GM12878 (cell line): ENCODE data around the gene XPO6. TPM values are rescaled to one million over a fixed set of nuclear protein-coding genes. Genes with fewer than 3 reads are reported as not detected.

Source experiments
- ATAC-seq: fragments of 200-7000 bp; cut with Tn5 transposase; 3 replicates; pipeline ENCODE4 v1.9.1; 2020; ENCODE audit warnings: mild to moderate bottlenecking, moderate library complexity
- BruUV-seq: library from RNA; stranded (reverse); fragments of 400-500 nt; replicated peaks from 2 replicates; lab custom pipeline; 2021; lab: Mats Ljungman, UMichigan
- CTCF ChIA-PET: fragments of 300-600 bp; sonication (Branson Sonifier 250); formaldehyde crosslinking; extraction: SDS; loops from one replicate; lab custom pipeline; 2021; ENCODE audit warnings: inconsistent platforms; lab: Yijun Ruan, JAX
- POLR2A ChIA-PET: fragments of 350-600 bp; formaldehyde crosslinking; extraction: SDS; loops from one replicate; lab custom pipeline; 2021; ENCODE audit warnings: inconsistent platforms; lab: Charles Lee
- RAD21 ChIA-PET: fragments of 300-600 bp; sonication (Branson Sonifier 250); formaldehyde crosslinking; loops from one replicate; lab custom pipeline; 2023; ENCODE audit warnings: antibody characterized with exemption; ENCODE audit not compliant: unreplicated experiment; lab: Charles Lee
- SMC1A ChIA-PET: fragments of 300-600 bp; sonication (Branson Sonifier 250); formaldehyde crosslinking; loops from one replicate; lab custom pipeline; 2023; ENCODE audit not compliant: unreplicated experiment, uncharacterized antibody; lab: Charles Lee
- DNase-seq: peaks from one replicate; pipeline ENCODE4 v3.0.0-alpha.2; 2011; ENCODE audit warnings: low read depth, low spot score
- FAIRE-seq: peaks from 3 replicates; lab custom pipeline; 2011; peaks lifted over from hg19 to GRCh38; lab: Jason Lieb, UNC
- H2AFZ ChIP-seq: 2 replicates; pipeline ENCODE4 v1.6.0; 2011; ENCODE audit warnings: low read depth, low read length, control low read depth; ENCODE audit not compliant: control insufficient read depth
- H3K27ac ChIP-seq: 2 replicates; pipeline ENCODE4 v1.5.1; 2011; ENCODE audit warnings: control low read depth; ENCODE audit not compliant: control insufficient read depth, insufficient read depth
- H3K27me3 ChIP-seq, 2 experiments: replicated peaks in 1 of 2; 2 replicates each; pipeline versions ENCODE4 v1.6.0 to v1.6.1; 2011; ENCODE audit warnings: low read length in 1 of 2; ENCODE audit not compliant: control insufficient read depth in 2 of 2, insufficient read depth in 2 of 2
- H3K36me3 ChIP-seq, 2 experiments: 2 replicates each; pipeline ENCODE4 v1.5.1; 2011; ENCODE audit warnings: low read length in 1 of 2; ENCODE audit not compliant: control insufficient read depth in 2 of 2, insufficient read depth in 2 of 2
- H3K4me1 ChIP-seq: 2 replicates; pipeline ENCODE4 v1.6.1; 2011; ENCODE audit warnings: mild to moderate bottlenecking, low read length, moderate library complexity, mixed read lengths; ENCODE audit not compliant: control insufficient read depth, insufficient read depth
- H3K4me2 ChIP-seq: 2 replicates; pipeline ENCODE4 v1.6.0; 2011; ENCODE audit warnings: control low read depth; ENCODE audit not compliant: control insufficient read depth, insufficient read depth
- H3K4me3 ChIP-seq: fragments of 200-600 bp; sonication (generic); 2 replicates; pipeline ENCODE4 v1.5.1; 2016
- H3K79me2 ChIP-seq: 2 replicates; pipeline ENCODE4 v1.6.0; 2011; ENCODE audit warnings: low read length; ENCODE audit not compliant: control insufficient read depth, insufficient read depth
- H3K9ac ChIP-seq: 2 replicates; pipeline ENCODE4 v1.8.0; 2011; ENCODE audit warnings: low read length, control low read depth, mixed read lengths; ENCODE audit not compliant: control insufficient read depth, insufficient read depth
- H3K9me3 ChIP-seq: replicated peaks from 3 replicates; pipeline ENCODE4 v1.5.1; 2011; ENCODE audit warnings: mild to moderate bottlenecking, low read length; ENCODE audit not compliant: control insufficient read depth, insufficient read depth
- H4K20me1 ChIP-seq: 2 replicates; pipeline ENCODE4 v1.6.0; 2011; ENCODE audit not compliant: control insufficient read depth, insufficient read depth
- GABPA ChIP-seq: IDR thresholded peaks from 2 replicates; pipeline ENCODE4 v1.6.1; 2014; ENCODE audit warnings: antibody characterized with exemption, low read depth, mild to moderate bottlenecking, inconsistent platforms
- HDGF ChIP-seq: fragments of 450-650 bp; IDR thresholded peaks from 2 replicates; pipeline ENCODE4 v1.6.1; 2016; ENCODE audit warnings: antibody characterized with exemption
- JUND ChIP-seq: IDR thresholded peaks from 2 replicates; pipeline ENCODE4 v1.6.1; 2012; ENCODE audit warnings: low read depth, mild to moderate bottlenecking, low read length, improper control_type of control experiment, moderate library complexity
- MYC ChIP-seq: IDR thresholded peaks from 2 replicates; pipeline ENCODE4 v1.6.1; 2011; ENCODE audit warnings: mild to moderate bottlenecking, low read length, moderate library complexity, inconsistent platforms; ENCODE audit not compliant: insufficient read depth, insufficient replicate concordance, insufficient read length, severe bottlenecking
- NFYA ChIP-seq: IDR thresholded peaks from 2 replicates; pipeline ENCODE4 v1.6.1; 2011; ENCODE audit warnings: low read depth, mild to moderate bottlenecking, low read length, improper control_type of control experiment, borderline replicate concordance
- NR2C2 ChIP-seq: IDR thresholded peaks from 2 replicates; pipeline ENCODE4 v1.6.1; 2011; ENCODE audit warnings: borderline replicate concordance, low read depth; ENCODE audit not compliant: control insufficient read depth, insufficient read length
- RB1 ChIP-seq: fragments of 450-650 bp; formaldehyde crosslinking; IDR thresholded peaks from 2 replicates; pipeline ENCODE4 v1.6.1; 2017; ENCODE audit warnings: mild to moderate bottlenecking, borderline replicate concordance
- SMC3 ChIP-seq: IDR thresholded peaks from 2 replicates; pipeline ENCODE4 v1.6.1; 2011; ENCODE audit warnings: low read length, improper control_type of control experiment, borderline replicate concordance
- SUZ12 ChIP-seq: fragments of 200-600 bp; sonication (generic); IDR thresholded peaks from one replicate; pipeline ENCODE4 v1.6.1; 2018; ENCODE audit warnings: antibody characterized with exemption, mild to moderate bottlenecking; ENCODE audit not compliant: unreplicated experiment
- ZNF207 ChIP-seq: fragments of 450-650 bp; IDR thresholded peaks from 2 replicates; pipeline ENCODE4 v1.6.1; 2014; ENCODE audit warnings: antibody characterized with exemption, mild to moderate bottlenecking, borderline replicate concordance
- WGBS: methylation state at CpG from one replicate; pipeline ENCODE4 v1.1.6; 2016; ENCODE audit warnings: low lambda C conversion rate; ENCODE audit not compliant: insufficient replicate concordance, insufficient coverage; ENCODE audit errors: missing lambda C conversion rate; 5-methylcytosine and 5-hydroxymethylcytosine counted together
- in situ Hi-C: fragments of 300-500 bp; cut with MboI; formaldehyde crosslinking; loops from 9 replicates; pipeline ENCODE4 v1.14.3; 2018; ENCODE audit warnings: mixed read lengths
- intact Hi-C: fragments of 100-400 bp; cut with micrococcal nuclease; formaldehyde crosslinking; loops from one replicate; pipeline ENCODE4 v1.14.2; 2022; ENCODE audit not compliant: unreplicated experiment
- polyA plus RNA-seq, 11 experiments: library from polyadenylated mRNA; depleted of rRNA in 4 of 11; unstranded in 6 of 11; stranded (reverse) in 5 of 11; fragments of >200 nt; fragmentation: Nextera tagmentation in 4 of 11; fragmentation: Illumina TruSeq in 1 of 11; extraction: Ambion mirVana in 4 of 11; extraction: Trizol in 1 of 11; gene quantifications; 1 replicate in 1 of 11; 2 replicates in 10 of 11; pipeline versions ENCODE4 v1.2.1 to v1.2.3, GENCODE V29; 2011 to 2016; ENCODE audit warnings: inconsistent platforms in 2 of 11, missing spikeins in 2 of 11, low read depth in 1 of 11
- total RNA-seq, 4 experiments: library from RNA; depleted of rRNA in 3 of 4; stranded (reverse); fragments of >200 nt in 3 of 4; fragmentation: Illumina TruSeq in 1 of 4; extraction: Trizol in 1 of 4; gene quantifications; 2 replicates each; pipeline versions ENCODE4 v1.2.1 to v1.2.3, GENCODE V29; 2013 to 2021
- TF ChIP-seq, protein P1 (sequence below): IDR thresholded peaks from 2 replicates; pipeline ENCODE4 v1.6.1; 2011; ENCODE audit warnings: mild to moderate bottlenecking, low read depth, low read length, moderate library complexity; ENCODE audit not compliant: insufficient replicate concordance
- TF ChIP-seq, protein P2 (sequence below): IDR thresholded peaks from 2 replicates; pipeline ENCODE4 v1.6.1; 2012; ENCODE audit warnings: low read depth, low read length, improper control_type of control experiment
- TF ChIP-seq, protein P3 (sequence below): fragments of 150-350 bp; IDR thresholded peaks from 2 replicates; pipeline ENCODE4 v1.6.1; 2014; ENCODE audit warnings: mild to moderate bottlenecking, low read depth, low read length
- TF ChIP-seq, protein P4 (sequence below): fragments of 450-650 bp; IDR thresholded peaks from 2 replicates; pipeline ENCODE4 v1.6.1; 2016; ENCODE audit warnings: mild to moderate bottlenecking, moderate library complexity, borderline replicate concordance

XPO6 gene
- total and polyA plus RNA-seq, 10 of the 15 experiments (the other 5 are each of a cell fraction or from before 2014, with no cell fraction given), result 9.9 to 246 (median 110) TPM

DNA sequence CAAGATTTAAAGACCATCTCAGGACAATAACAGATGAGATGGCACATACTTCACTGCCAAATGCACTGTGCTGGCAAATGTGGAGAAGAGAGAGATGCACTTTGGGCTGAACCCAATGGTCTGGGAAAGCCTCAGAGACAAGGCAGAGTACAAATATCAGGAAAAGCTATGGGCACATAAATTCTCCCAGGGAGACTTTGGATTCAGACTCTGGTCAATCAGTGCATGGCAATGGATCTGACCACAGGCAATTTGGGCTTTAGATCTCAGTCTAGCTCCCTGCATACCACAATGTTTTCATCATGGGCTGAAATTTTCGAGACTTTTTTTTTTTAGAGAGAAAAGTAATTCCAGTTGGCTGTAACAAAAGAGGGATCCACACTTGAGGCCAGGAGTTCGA, 20.0 kb upstream of the XPO6 start:
- intact Hi-C loops, result no loop called here
- Histone ChIP-seq H3K9ac (no peak overlapping the region), H3K9me3 (no peaks in the 10 kb centered on the region), H3K79me2 (no peaks in the 10 kb centered on the region), H3K27me3 (no peaks in the 10 kb centered on the region), H3K4me3 (no peak overlapping the region), H4K20me1 (no peaks in the 10 kb centered on the region)
- DNase-seq (no peak), ATAC-seq (no peak)
- BruUV-seq, result no TSS peak
- RAD21 ChIA-PET, result interaction anchor here (1.5 kb wide), 1 partner anchor 14 kb away, joined by 4 read pairs; no protein-coding TSS in a partner anchor
- WGBS, result 41% methylated on average over 2 of the region's 2 CpGs
- in situ Hi-C loops, result no loop called here
- TF ChIP-seq MYC (no peak), SUZ12 (no peak), NR2C2 (no peak), GABPA (no peak), NFYA (no peak), SMC3 (no peak), HDGF (no peak), ZNF207 (no peak), RB1 (no peak), JUND (no peak)
- TF ChIP-seq, protein P1, sequence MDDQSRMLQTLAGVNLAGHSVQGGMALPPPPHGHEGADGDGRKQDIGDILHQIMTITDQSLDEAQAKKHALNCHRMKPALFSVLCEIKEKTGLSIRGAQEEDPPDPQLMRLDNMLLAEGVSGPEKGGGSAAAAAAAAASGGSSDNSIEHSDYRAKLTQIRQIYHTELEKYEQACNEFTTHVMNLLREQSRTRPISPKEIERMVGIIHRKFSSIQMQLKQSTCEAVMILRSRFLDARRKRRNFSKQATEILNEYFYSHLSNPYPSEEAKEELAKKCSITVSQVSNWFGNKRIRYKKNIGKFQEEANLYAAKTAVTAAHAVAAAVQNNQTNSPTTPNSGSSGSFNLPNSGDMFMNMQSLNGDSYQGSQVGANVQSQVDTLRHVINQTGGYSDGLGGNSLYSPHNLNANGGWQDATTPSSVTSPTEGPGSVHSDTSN, result no peak
- TF ChIP-seq, protein P2, sequence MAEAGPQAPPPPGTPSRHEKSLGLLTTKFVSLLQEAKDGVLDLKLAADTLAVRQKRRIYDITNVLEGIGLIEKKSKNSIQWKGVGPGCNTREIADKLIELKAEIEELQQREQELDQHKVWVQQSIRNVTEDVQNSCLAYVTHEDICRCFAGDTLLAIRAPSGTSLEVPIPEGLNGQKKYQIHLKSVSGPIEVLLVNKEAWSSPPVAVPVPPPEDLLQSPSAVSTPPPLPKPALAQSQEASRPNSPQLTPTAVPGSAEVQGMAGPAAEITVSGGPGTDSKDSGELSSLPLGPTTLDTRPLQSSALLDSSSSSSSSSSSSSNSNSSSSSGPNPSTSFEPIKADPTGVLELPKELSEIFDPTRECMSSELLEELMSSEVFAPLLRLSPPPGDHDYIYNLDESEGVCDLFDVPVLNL, result no peak
- TF ChIP-seq, protein P3, sequence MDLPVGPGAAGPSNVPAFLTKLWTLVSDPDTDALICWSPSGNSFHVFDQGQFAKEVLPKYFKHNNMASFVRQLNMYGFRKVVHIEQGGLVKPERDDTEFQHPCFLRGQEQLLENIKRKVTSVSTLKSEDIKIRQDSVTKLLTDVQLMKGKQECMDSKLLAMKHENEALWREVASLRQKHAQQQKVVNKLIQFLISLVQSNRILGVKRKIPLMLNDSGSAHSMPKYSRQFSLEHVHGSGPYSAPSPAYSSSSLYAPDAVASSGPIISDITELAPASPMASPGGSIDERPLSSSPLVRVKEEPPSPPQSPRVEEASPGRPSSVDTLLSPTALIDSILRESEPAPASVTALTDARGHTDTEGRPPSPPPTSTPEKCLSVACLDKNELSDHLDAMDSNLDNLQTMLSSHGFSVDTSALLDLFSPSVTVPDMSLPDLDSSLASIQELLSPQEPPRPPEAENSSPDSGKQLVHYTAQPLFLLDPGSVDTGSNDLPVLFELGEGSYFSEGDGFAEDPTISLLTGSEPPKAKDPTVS, result no peak
- TF ChIP-seq, protein P4, sequence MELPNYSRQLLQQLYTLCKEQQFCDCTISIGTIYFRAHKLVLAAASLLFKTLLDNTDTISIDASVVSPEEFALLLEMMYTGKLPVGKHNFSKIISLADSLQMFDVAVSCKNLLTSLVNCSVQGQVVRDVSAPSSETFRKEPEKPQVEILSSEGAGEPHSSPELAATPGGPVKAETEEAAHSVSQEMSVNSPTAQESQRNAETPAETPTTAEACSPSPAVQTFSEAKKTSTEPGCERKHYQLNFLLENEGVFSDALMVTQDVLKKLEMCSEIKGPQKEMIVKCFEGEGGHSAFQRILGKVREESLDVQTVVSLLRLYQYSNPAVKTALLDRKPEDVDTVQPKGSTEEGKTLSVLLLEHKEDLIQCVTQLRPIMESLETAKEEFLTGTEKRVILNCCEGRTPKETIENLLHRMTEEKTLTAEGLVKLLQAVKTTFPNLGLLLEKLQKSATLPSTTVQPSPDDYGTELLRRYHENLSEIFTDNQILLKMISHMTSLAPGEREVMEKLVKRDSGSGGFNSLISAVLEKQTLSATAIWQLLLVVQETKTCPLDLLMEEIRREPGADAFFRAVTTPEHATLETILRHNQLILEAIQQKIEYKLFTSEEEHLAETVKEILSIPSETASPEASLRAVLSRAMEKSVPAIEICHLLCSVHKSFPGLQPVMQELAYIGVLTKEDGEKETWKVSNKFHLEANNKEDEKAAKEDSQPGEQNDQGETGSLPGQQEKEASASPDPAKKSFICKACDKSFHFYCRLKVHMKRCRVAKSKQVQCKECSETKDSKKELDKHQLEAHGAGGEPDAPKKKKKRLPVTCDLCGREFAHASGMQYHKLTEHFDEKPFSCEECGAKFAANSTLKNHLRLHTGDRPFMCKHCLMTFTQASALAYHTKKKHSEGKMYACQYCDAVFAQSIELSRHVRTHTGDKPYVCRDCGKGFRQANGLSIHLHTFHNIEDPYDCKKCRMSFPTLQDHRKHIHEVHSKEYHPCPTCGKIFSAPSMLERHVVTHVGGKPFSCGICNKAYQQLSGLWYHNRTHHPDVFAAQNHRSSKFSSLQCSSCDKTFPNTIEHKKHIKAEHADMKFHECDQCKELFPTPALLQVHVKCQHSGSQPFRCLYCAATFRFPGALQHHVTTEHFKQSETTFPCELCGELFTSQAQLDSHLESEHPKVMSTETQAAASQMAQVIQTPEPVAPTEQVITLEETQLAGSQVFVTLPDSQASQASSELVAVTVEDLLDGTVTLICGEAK, result no peak
- TF ChIP-seq, all 136 proteins: peak for 0
- no peak for FAIRE-seq
- ChIA-PET SMC1A (no interaction called here), CTCF (interaction anchor here (1.9 kb wide), 1 partner anchor 14 kb away, joined by 6 read pairs; no protein-coding TSS in a partner anchor), POLR2A (no interaction called here)
- Histone ChIP-seq H3K27ac (no peak overlapping the region), H3K4me1 (no peaks in the 10 kb centered on the region), H3K36me3 (no peaks in the 10 kb centered on the region), H2AFZ (no peak overlapping the region), H3K4me2 (no peak overlapping the region)
